ENCODE data around the gene CLIP1.
"Not testable (repeated sequence)": the region's sequence is repeated elsewhere in the genome, so short reads cannot be mapped to it uniquely, and the experiment has no call there.

CLIP1 gene

GRCh38 chr12:122403831-122404230, 18.6 kb downstream of the CLIP1 start:
- no peak for TF ChIP-seq CTCF (IDR thresholded peaks at IDR 0.05; ENCODE audit: borderline replicate concordance, insufficient read depth, low read depth, low read length)
- H3K4me3 ChIP-seq (ENCODE audit: low read depth, low read length), result no peak overlapping the region

DNA sequence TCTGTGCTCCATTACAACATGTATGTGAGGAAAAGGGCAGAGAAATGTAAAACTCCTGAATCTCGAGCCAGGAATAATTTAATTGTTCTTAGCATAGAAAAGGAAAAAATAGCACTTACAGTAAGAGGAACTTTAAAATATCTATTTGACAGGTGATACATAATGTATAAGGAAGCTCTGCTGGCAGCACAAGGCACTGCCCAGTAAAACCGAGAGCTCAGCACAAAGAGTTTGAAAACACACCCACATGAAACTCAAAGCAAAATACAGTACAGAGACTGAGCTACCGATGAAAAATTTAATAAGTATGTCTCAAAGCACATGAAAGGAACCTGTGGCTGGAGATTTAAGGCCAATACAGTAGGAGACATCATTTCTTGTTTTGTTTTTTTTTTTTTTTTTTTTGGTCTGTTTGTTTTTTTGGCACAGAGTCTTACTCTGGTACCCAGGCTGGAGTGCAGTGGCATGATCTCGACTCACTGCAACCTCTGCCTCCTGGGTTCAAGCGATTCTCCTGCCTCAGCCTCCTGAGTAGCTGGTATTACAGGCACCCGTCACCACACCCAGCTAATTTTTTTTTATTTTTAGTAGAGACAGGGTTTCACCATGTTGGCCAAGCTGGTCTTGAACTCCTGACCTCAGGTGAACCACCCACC, 19.2 kb downstream of the CLIP1 start:
- TF ChIP-seq CTCF (IDR thresholded peaks at IDR 0.05; ENCODE audit: borderline replicate concordance, insufficient read depth, low read depth, low read length), result no peak
- no peak overlapping the region for H3K4me3 ChIP-seq (ENCODE audit: low read depth, low read length)

DNA sequence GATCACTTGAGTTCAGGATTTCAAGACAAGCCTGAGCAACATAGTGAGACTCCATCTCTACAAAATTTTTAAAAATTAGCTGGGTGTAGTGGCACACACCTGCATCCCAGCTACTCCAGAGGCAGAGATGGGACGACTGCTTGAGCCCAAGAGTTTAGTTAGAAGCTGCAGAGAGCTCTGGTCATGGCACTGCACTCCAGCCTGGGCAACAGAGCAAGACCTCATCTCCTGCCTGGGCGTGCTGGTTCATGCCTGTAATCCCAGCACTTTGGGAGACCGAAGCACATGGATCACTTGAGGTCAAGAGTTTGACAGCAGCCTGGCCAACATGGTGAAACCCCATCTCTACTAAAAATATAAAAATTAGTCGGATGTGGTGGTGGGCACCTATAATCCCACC, 20.2 kb downstream of the CLIP1 start:
- no peak for TF ChIP-seq CTCF (IDR thresholded peaks at IDR 0.05; ENCODE audit: borderline replicate concordance, insufficient read depth, low read depth, low read length)
- no peak overlapping the region for H3K4me3 ChIP-seq (ENCODE audit: low read depth, low read length)

GRCh38 chr12:122399592-122400373, 22.7 kb downstream of the CLIP1 start:
- H3K4me3 ChIP-seq (ENCODE audit: low read depth, low read length), result no peak overlapping the region
- peak; percentile 49; the same call in 1 of the 2 replicates for TF ChIP-seq CTCF (IDR thresholded peaks at IDR 0.05; ENCODE audit: borderline replicate concordance, insufficient read depth, low read depth, low read length)

- no peak overlapping the region for H3K4me3 ChIP-seq (ENCODE audit: low read depth, low read length)
- TF ChIP-seq CTCF (IDR thresholded peaks at IDR 0.05; ENCODE audit: borderline replicate concordance, insufficient read depth, low read depth, low read length), result no peak
These were observed 23.2 kb downstream of the CLIP1 start for GRCh38 chr12:122399254-122399591.

GRCh38 chr12:122397981-122398380, 24.5 kb downstream of the CLIP1 start:
- H3K4me3 ChIP-seq (ENCODE audit: low read depth, low read length), result not testable (repeated sequence)

GRCh38 chr12:122395319-122395718, 27.1 kb downstream of the CLIP1 start:
- TF ChIP-seq CTCF (IDR thresholded peaks at IDR 0.05; ENCODE audit: borderline replicate concordance, insufficient read depth, low read depth, low read length), result no peak
- no peak overlapping the region for H3K4me3 ChIP-seq (ENCODE audit: low read depth, low read length)

All from GM12875 (cell line).